Parathyroid adenoma (tissue), 2 donors: ENCODE results near the gene AOC3.

Source experiments
- H2AFZ ChIP-seq: fragments of 300-600 bp; sonication (generic); one replicate; pipeline ENCODE4 v1.7.0; 2017; ENCODE audit warnings: antibody characterized with exemption, mild to moderate bottlenecking
- H3K27ac ChIP-seq: fragments of 300-600 bp; sonication (generic); one replicate; pipeline ENCODE4 v1.7.0; 2017
- H3K27me3 ChIP-seq: fragments of 300-600 bp; sonication (generic); one replicate; pipeline ENCODE4 v1.7.0; 2017; ENCODE audit warnings: low read length; ENCODE audit not compliant: control insufficient read depth, insufficient read depth
- H3K36me3 ChIP-seq: fragments of 300-600 bp; sonication (generic); one replicate; pipeline ENCODE4 v1.7.0; 2017; ENCODE audit warnings: low read length; ENCODE audit not compliant: control insufficient read depth, insufficient read depth
- H3K4me1 ChIP-seq: fragments of 300-600 bp; sonication (generic); one replicate; pipeline ENCODE4 v1.7.0; 2017; ENCODE audit warnings: control low read depth
- H3K4me2 ChIP-seq: fragments of 300-600 bp; sonication (generic); one replicate; pipeline ENCODE4 v1.7.0; 2017; ENCODE audit warnings: low read length
- H3K4me3 ChIP-seq: fragments of 300-600 bp; sonication (generic); one replicate; pipeline ENCODE4 v1.7.0; 2017; ENCODE audit warnings: low read depth, low read length
- H3K79me2 ChIP-seq: fragments of 300-600 bp; sonication (generic); one replicate; pipeline ENCODE4 v1.7.0; 2017; ENCODE audit warnings: control low read depth
- H3K9ac ChIP-seq: fragments of 300-600 bp; sonication (generic); one replicate; pipeline ENCODE4 v1.7.0; 2017; ENCODE audit warnings: mild to moderate bottlenecking
- H3K9me3 ChIP-seq: fragments of 300-600 bp; sonication (generic); one replicate; pipeline ENCODE4 v1.7.0; 2017; ENCODE audit warnings: low read length; ENCODE audit not compliant: control insufficient read depth
- TF ChIP-seq, protein P1 (sequence below): fragments of 300-600 bp; sonication (generic); IDR thresholded peaks from one replicate; pipeline ENCODE4 v1.7.0; 2017; ENCODE audit warnings: antibody characterized with exemption, mild to moderate bottlenecking
- donor health status: primary hyperparathyroidism.

The AOC3 gene

GRCh38 chr17:42877037-42877436 is 26.0 kb downstream of the AOC3 start:
- TF ChIP-seq, protein P1, sequence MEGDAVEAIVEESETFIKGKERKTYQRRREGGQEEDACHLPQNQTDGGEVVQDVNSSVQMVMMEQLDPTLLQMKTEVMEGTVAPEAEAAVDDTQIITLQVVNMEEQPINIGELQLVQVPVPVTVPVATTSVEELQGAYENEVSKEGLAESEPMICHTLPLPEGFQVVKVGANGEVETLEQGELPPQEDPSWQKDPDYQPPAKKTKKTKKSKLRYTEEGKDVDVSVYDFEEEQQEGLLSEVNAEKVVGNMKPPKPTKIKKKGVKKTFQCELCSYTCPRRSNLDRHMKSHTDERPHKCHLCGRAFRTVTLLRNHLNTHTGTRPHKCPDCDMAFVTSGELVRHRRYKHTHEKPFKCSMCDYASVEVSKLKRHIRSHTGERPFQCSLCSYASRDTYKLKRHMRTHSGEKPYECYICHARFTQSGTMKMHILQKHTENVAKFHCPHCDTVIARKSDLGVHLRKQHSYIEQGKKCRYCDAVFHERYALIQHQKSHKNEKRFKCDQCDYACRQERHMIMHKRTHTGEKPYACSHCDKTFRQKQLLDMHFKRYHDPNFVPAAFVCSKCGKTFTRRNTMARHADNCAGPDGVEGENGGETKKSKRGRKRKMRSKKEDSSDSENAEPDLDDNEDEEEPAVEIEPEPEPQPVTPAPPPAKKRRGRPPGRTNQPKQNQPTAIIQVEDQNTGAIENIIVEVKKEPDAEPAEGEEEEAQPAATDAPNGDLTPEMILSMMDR: no peak
- Histone ChIP-seq H3K27ac (no peak overlapping the region), H3K9ac (no peak overlapping the region)

GRCh38 chr17:42878123-42878880 is 27.3 kb downstream of the AOC3 start:
- Histone ChIP-seq H3K79me2 (no peaks in the 10 kb centered on the region), H3K4me2 (no peak overlapping the region), H3K27ac (no peak overlapping the region), H3K4me3 (no peak overlapping the region), H3K4me1 (no peaks in the 10 kb centered on the region), H3K36me3 (no peaks in the 10 kb centered on the region), H3K9ac (no peak overlapping the region), H3K27me3 (no peaks in the 10 kb centered on the region), H2AFZ (no peak overlapping the region), H3K9me3 (no peaks in the 10 kb centered on the region)
- TF ChIP-seq, protein P1: no peak

More at GRCh38 chr17:42877037-42877436, 26.0 kb downstream of the AOC3 start:
- H3K4me3 ChIP-seq: no peak overlapping the region
- no peak overlapping the region for H2AFZ ChIP-seq
- H3K36me3 ChIP-seq: no peaks in the 10 kb centered on the region
- no peaks in the 10 kb centered on the region for H3K4me1 ChIP-seq
- no peak overlapping the region for H3K4me2 ChIP-seq
- no peaks in the 10 kb centered on the region for H3K27me3 ChIP-seq
- no peaks in the 10 kb centered on the region for H3K79me2 ChIP-seq
- H3K9me3 ChIP-seq: no peaks in the 10 kb centered on the region

DNA sequence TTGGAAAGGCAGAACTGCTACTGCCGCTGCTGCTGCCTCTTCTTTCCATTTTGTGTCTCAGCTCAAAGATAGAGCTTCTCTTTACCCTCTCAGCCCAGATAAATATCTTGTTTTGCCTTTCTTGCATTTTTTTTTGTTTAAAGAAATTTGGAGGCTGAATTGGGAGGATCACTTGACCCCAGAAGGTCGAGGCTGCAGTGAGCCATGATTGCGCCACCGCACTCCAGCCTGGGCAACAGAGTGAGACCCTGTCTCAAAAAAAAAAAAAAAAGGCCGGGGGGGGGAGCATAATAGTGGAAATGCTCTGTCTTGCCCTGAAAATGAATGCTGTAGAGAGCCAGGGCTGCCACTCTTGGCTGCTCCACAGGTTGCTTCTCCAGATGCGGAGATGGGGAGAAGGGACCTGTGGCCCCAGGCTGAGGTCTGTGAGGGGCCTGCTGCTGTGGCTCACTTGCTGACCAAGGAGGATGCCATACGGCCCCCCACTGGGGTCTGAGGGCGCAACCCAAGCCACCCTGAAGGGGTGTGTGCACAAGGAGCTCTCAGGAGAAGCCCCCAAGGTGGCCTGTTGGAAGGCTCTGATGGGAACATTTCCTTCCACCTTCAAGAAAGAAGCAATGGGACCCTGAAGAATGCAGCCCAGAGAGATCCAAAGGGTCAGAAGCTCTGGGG is 28.1 kb downstream of the AOC3 start:
- Histone ChIP-seq H3K9me3 (no peaks in the 10 kb centered on the region), H3K9ac (no peak overlapping the region), H3K27me3 (no peaks in the 10 kb centered on the region), H3K4me3 (no peak overlapping the region), H2AFZ (no peak overlapping the region), H3K4me2 (no peak overlapping the region), H3K36me3 (no peaks in the 10 kb centered on the region), H3K79me2 (no peaks in the 10 kb centered on the region), H3K27ac (no peak overlapping the region), H3K4me1 (no peaks in the 10 kb centered on the region)
- TF ChIP-seq, protein P1: no peak

DNA sequence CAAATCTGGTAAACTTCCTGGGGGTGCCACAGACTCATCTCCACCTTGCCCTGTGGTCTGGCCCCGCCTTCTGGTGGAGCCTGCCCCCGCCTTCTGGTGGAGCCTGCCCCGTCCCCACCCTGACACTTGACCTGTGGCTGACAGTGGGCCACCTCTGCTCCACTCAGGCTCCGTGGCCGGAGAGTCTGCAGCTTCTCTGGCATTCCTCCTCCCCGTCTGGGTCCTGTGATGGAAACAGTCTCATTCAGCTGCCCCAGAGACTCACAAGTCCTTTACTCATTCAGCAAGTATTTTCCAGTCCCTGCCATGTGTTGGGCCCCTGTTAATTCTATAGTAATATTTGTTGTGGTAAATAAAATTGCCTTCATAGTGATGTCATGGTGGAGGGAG is 28.6 kb downstream of the AOC3 start:
- H3K79me2 ChIP-seq: no peaks in the 10 kb centered on the region

More for the DNA sequence above, 28.6 kb downstream of the AOC3 start:
- H3K4me2 ChIP-seq: no peak overlapping the region
- H2AFZ ChIP-seq: no peak overlapping the region
- TF ChIP-seq, protein P1: no peak
- H3K27me3 ChIP-seq: no peaks in the 10 kb centered on the region
- no peak overlapping the region for H3K4me3 ChIP-seq
- no peaks in the 10 kb centered on the region for H3K9me3 ChIP-seq
- H3K9ac ChIP-seq: no peak overlapping the region
- no peak overlapping the region for H3K27ac ChIP-seq
- H3K4me1 ChIP-seq: no peaks in the 10 kb centered on the region
- no peaks in the 10 kb centered on the region for H3K36me3 ChIP-seq
